HepG2 (cell line): ENCODE results near the gene CS. TPM values are rescaled to one million over a fixed set of nuclear protein-coding genes. Genes with fewer than 3 reads are reported as not detected.

Source experiments
- BHLHE40 ChIP-seq: IDR thresholded peaks from 2 replicates; pipeline ENCODE4 v1.6.1; 2011; ENCODE audit warnings: low read length, improper control_type of control experiment
- CHD4 ChIP-seq: fragments of 200-600 bp; sonication (generic); IDR thresholded peaks from 2 replicates; pipeline ENCODE4 v1.7.0; 2017; ENCODE audit warnings: mild to moderate bottlenecking, low read length, borderline replicate concordance
- CREB1 ChIP-seq, 2 experiments: fragments of 450-650 bp in 1 of 2; IDR thresholded peaks; 2 replicates each; pipeline ENCODE4 v1.6.1; 2016 to 2017; ENCODE audit warnings: control low read depth in 1 of 2, mild to moderate bottlenecking in 1 of 2, missing compliant biosample characterization in 1 of 2, missing genetic modification characterization in 1 of 2
- GZF1 ChIP-seq: sonication (generic); formaldehyde crosslinking; IDR thresholded peaks from 2 replicates; pipeline ENCODE4 v1.5.1; 2020; ENCODE audit warnings: mild to moderate bottlenecking, missing genetic modification reagents
- KLF12 ChIP-seq: sonication (generic); formaldehyde crosslinking; IDR thresholded peaks from 2 replicates; pipeline ENCODE4 v1.4.0; 2020; ENCODE audit warnings: missing genetic modification reagents, borderline replicate concordance
- NFKB2 ChIP-seq: sonication (generic); formaldehyde crosslinking; IDR thresholded peaks from 2 replicates; pipeline ENCODE4 v1.4.0; 2020; ENCODE audit warnings: missing genetic modification reagents, borderline replicate concordance
- PCBP2 ChIP-seq: fragments of 200-400 bp; formaldehyde crosslinking; optimal IDR thresholded peaks from 2 replicates; pipeline ENCODE3; 2018; ENCODE audit warnings: low read length, low read depth; ENCODE audit not compliant: poor library complexity, severe bottlenecking
- STAT6 ChIP-seq: sonication (generic); formaldehyde crosslinking; IDR thresholded peaks from 2 replicates; pipeline ENCODE4 v1.4.0; 2020; ENCODE audit warnings: missing genetic modification reagents, mild to moderate bottlenecking, borderline replicate concordance
- TEAD3 ChIP-seq: optimal IDR thresholded peaks from 2 replicates; pipeline ENCODE3; 2016; ENCODE audit warnings: borderline replicate concordance
- TFDP2 ChIP-seq: sonication (generic); formaldehyde crosslinking; IDR thresholded peaks from 2 replicates; pipeline ENCODE4 v1.4.0; 2020; ENCODE audit warnings: missing genetic modification reagents
- ZBTB26 ChIP-seq: IDR thresholded peaks from 2 replicates; pipeline ENCODE4 v1.6.1; 2016; ENCODE audit warnings: missing compliant biosample characterization, missing genetic modification reagents, borderline replicate concordance
- ZNF24 ChIP-seq: fragments of 450-650 bp; IDR thresholded peaks from 2 replicates; pipeline ENCODE4 v1.6.1; 2017; ENCODE audit warnings: antibody characterized with exemption, mild to moderate bottlenecking
- ZNF562 ChIP-seq: sonication (generic); formaldehyde crosslinking; IDR thresholded peaks from 2 replicates; pipeline ENCODE4 v1.8.0; 2022; ENCODE audit warnings: missing genetic modification reagents, borderline replicate concordance
- ZSCAN31 ChIP-seq: sonication (generic); formaldehyde crosslinking; IDR thresholded peaks from 2 replicates; pipeline ENCODE4 v1.5.0; 2020; ENCODE audit warnings: low read depth, mild to moderate bottlenecking, missing genetic modification reagents
- polyA plus RNA-seq, 8 experiments: library from polyadenylated mRNA; depleted of rRNA in 3 of 8; stranded (reverse) in 7 of 8; unstranded in 1 of 8; fragments of >200 nt; fragmentation: Illumina TruSeq in 4 of 8; extraction: Trizol in 4 of 8; gene quantifications; 2 replicates each; pipeline versions ENCODE4 v1.2.1 to v1.2.3, GENCODE V29; 2011 to 2016; ENCODE audit warnings: low read depth in 4 of 8, missing spikeins in 1 of 8, mixed read lengths in 1 of 8; ENCODE audit not compliant: insufficient read depth in 1 of 8
- total RNA-seq, 5 experiments: library from RNA; depleted of rRNA; stranded (reverse); fragments of >200 nt; fragmentation: Illumina TruSeq; extraction: Trizol; gene quantifications; 2 replicates each; pipeline ENCODE4 v1.2.3, GENCODE V29; 2016; ENCODE audit warnings: low read depth in 1 of 5
- TF ChIP-seq, protein P1 (sequence below): sonication (generic); formaldehyde crosslinking; IDR thresholded peaks from 2 replicates; pipeline ENCODE4 v1.5.0; 2020; ENCODE audit warnings: missing genetic modification reagents
- TF ChIP-seq, protein P2 (sequence below): sonication (generic); formaldehyde crosslinking; IDR thresholded peaks from 2 replicates; pipeline ENCODE4 v1.4.0; 2020; ENCODE audit warnings: missing genetic modification reagents

Gene CS
- total and polyA plus RNA-seq, 2 of the 13 experiments (the other 11 are each of a cell fraction or from before 2014, with no cell fraction given) = 173 to 175 TPM

DNA sequence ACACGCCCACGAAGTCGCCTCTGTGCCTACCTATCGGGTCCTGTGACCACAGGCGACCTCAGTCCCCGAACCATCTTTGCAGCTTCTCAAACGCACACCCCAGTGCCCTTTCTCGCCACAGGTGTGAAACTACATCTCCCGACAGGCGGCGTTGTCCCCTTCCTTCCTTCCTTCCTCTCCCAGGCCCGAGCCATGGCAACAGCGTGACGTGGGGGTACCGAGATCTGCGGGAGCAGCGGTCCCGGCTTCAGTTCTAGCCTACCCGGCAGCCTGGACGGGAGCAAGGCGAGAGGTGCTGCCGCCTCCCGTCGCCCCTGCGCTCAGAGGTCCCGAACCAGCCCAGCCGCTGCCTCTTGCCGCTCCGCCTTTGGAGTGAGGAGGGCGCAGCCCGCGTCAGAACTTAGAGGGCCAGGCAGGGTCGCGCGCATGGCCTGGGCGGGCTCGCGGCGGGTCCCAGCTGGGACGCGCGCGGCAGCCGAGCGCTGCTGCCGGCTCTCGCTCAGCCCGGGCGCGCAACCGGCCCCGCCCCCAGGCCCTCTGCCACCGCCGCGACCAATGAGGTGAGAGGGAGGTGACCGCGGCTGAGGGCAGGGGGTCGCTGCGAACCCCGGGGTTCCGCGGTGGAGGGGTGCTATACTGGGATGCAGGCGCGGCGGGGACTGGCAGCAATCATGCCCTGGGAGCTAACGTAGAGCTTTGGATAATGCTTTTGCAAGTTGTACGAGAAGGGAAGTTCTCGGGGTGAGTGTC, 33.3 kb downstream of the CS start, which contains the start of gene COQ10A (continued):
- TF ChIP-seq ZBTB26 (CRISPR knock-in tag) (peak; percentile 69; the same call in 1 of the 2 replicates), ZNF562 (CRISPR knock-in tag) (no peak), STAT6 (CRISPR knock-in tag) (no peak; the same call in 1 of the 2 replicates), KLF12 (no peak), NFKB2 (peak; percentile 25; the same call in 1 of the 2 replicates), ZNF24 (no peak), CREB1 (IDR thresholded peaks at IDR 0.05) (peak; percentile 84), CREB1 (CRISPR knock-in tag; IDR thresholded peaks at IDR 0.05) (no peak), BHLHE40 (0 out of 2 replicates have a peak, but pooled peaks have one; percentile 14), TEAD3 (peak; percentile 7), TFDP2 (CRISPR knock-in tag) (peak; percentile 74), CHD4 (no peak), ZSCAN31 (CRISPR knock-in tag) (peak; percentile 72; the same call in 1 of the 2 replicates), PCBP2 (no peak), GZF1 (CRISPR knock-in tag) (peak; percentile 34; the same call in 1 of the 2 replicates)
- TF ChIP-seq, protein P1, sequence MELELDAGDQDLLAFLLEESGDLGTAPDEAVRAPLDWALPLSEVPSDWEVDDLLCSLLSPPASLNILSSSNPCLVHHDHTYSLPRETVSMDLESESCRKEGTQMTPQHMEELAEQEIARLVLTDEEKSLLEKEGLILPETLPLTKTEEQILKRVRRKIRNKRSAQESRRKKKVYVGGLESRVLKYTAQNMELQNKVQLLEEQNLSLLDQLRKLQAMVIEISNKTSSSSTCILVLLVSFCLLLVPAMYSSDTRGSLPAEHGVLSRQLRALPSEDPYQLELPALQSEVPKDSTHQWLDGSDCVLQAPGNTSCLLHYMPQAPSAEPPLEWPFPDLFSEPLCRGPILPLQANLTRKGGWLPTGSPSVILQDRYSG (CRISPR knock-in tag) = no peak
- TF ChIP-seq, protein P2, sequence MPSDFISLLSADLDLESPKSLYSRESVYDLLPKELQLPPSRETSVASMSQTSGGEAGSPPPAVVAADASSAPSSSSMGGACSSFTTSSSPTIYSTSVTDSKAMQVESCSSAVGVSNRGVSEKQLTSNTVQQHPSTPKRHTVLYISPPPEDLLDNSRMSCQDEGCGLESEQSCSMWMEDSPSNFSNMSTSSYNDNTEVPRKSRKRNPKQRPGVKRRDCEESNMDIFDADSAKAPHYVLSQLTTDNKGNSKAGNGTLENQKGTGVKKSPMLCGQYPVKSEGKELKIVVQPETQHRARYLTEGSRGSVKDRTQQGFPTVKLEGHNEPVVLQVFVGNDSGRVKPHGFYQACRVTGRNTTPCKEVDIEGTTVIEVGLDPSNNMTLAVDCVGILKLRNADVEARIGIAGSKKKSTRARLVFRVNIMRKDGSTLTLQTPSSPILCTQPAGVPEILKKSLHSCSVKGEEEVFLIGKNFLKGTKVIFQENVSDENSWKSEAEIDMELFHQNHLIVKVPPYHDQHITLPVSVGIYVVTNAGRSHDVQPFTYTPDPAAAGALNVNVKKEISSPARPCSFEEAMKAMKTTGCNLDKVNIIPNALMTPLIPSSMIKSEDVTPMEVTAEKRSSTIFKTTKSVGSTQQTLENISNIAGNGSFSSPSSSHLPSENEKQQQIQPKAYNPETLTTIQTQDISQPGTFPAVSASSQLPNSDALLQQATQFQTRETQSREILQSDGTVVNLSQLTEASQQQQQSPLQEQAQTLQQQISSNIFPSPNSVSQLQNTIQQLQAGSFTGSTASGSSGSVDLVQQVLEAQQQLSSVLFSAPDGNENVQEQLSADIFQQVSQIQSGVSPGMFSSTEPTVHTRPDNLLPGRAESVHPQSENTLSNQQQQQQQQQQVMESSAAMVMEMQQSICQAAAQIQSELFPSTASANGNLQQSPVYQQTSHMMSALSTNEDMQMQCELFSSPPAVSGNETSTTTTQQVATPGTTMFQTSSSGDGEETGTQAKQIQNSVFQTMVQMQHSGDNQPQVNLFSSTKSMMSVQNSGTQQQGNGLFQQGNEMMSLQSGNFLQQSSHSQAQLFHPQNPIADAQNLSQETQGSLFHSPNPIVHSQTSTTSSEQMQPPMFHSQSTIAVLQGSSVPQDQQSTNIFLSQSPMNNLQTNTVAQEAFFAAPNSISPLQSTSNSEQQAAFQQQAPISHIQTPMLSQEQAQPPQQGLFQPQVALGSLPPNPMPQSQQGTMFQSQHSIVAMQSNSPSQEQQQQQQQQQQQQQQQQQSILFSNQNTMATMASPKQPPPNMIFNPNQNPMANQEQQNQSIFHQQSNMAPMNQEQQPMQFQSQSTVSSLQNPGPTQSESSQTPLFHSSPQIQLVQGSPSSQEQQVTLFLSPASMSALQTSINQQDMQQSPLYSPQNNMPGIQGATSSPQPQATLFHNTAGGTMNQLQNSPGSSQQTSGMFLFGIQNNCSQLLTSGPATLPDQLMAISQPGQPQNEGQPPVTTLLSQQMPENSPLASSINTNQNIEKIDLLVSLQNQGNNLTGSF = peak; percentile 17; the same call in 1 of the 2 replicates
